HEK293 (cell line): ENCODE results near the gene UPF2.
"Not testable (repeated sequence)": the region's sequence is repeated elsewhere in the genome, so short reads cannot be mapped to it uniquely, and the experiment has no call there.

Experiments used
- CTCF ChIP-seq: fragments of 450-650 bp; formaldehyde crosslinking; IDR thresholded peaks from 2 replicates; pipeline ENCODE4 v1.5.1; 2016; ENCODE audit warnings: missing biosample characterization, missing genetic modification characterization
- ZNF561 ChIP-seq: fragments of 450-650 bp; IDR thresholded peaks from 2 replicates; pipeline ENCODE4 v1.5.1; 2018; ENCODE audit warnings: missing biosample characterization, missing genetic modification characterization, borderline replicate concordance

- TF ChIP-seq ZNF561, CTCF (tag by site-specific recombination): not testable (repeated sequence)
Observed at GRCh38 chr10:12071441-12071840, 28.8 kb upstream of the UPF2 start.
